Fibroblast of pulmonary artery (primary cell): ENCODE measurements around the gene CPB2.
A peak's percentile ranks its signal among the peaks of the same experiment; 100 is the strongest.

ENCODE experiments used
- DNase-seq: peaks from one replicate; pipeline ENCODE4 v3.0.0-alpha.2; 2010; ENCODE audit warnings: low read depth
- H3K4me3 ChIP-seq: replicated peaks from 2 replicates; pipeline ENCODE4 v1.5.1; 2011; ENCODE audit warnings: low read depth, mild to moderate bottlenecking, control low read depth, low read length, moderate library complexity
- TF ChIP-seq, protein P1 (sequence below): IDR thresholded peaks from 2 replicates; pipeline ENCODE4 v1.5.1; 2011; ENCODE audit warnings: mild to moderate bottlenecking, control low read depth, low read length, inconsistent platforms; ENCODE audit errors: missing control alignments

The CPB2 gene

DNA sequence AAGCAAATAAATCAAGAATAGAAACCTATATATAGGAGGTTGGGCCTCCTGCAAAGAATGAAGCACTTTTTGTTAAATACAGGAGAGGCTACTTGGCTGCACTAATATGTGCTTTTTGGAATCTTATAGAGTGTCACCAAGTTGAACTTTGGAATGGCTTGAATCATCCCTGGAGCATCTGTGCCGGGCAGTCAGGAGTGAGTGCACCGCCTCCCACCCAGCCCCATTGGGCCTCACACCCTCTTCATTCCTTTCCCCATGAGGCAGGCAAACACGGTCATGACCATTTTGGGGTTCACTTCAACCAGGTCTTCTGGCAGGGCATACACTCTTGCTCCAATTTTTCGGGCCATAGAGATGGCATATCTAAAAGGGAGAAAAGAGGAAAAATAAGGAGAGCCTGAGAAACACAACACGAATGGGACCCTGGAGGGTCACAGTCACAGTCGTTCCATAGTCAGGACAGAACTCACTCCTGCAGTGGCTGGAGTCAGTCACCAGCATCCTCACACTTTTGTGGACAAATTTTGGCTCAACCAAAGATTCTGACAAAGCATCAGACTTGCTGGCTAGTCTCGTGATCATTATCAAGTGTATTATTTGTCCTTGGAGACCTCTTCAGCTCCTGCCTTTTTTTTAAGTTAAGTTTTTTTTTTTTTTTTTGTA, 22.7 kb upstream of the CPB2 start:
- TF ChIP-seq, protein P1, sequence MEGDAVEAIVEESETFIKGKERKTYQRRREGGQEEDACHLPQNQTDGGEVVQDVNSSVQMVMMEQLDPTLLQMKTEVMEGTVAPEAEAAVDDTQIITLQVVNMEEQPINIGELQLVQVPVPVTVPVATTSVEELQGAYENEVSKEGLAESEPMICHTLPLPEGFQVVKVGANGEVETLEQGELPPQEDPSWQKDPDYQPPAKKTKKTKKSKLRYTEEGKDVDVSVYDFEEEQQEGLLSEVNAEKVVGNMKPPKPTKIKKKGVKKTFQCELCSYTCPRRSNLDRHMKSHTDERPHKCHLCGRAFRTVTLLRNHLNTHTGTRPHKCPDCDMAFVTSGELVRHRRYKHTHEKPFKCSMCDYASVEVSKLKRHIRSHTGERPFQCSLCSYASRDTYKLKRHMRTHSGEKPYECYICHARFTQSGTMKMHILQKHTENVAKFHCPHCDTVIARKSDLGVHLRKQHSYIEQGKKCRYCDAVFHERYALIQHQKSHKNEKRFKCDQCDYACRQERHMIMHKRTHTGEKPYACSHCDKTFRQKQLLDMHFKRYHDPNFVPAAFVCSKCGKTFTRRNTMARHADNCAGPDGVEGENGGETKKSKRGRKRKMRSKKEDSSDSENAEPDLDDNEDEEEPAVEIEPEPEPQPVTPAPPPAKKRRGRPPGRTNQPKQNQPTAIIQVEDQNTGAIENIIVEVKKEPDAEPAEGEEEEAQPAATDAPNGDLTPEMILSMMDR, result no peak
- no peak for DNase-seq
- no peak overlapping the region for H3K4me3 ChIP-seq

DNA sequence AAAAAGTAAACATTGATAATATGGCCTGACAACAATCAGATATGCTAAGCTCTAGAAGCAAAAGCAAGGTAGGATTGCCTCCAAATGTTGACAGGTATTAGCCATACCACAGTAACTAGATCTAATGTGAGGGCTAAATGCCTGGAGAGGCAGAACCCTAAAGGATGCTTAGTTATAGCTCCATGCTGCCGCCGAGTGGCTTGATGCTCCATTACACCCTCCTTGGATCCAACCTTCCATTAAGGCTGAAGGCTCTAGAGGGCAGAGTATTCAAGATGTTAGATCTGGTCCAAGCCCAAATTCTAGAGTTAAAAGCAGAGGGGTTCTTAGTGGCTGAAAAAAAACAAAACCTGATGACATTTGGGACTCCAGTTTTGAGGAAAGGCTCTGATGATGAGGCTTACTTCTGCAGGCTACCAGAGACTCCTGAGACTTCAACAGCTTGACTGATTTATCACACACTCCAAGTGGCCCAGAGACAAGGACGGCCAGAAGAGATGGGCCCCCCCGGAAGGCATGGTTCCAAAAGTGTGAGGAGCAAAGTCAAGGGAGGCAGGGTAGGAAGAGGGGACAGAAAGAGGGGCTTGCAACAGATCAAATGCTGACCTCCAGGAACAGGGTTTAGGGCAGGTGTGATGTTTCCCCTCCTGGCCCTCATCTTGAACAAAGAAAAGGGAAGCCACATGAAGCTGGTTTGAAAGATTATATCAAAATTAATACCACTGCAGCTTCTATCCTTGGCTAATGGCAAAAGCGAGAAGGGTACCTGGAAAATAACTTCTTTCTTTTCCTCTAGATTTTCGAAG, 21.9 kb upstream of the CPB2 start:
- no peak overlapping the region for H3K4me3 ChIP-seq
- DNase-seq, result peak; percentile 84
- TF ChIP-seq, protein P1, result peak; percentile 99

DNA sequence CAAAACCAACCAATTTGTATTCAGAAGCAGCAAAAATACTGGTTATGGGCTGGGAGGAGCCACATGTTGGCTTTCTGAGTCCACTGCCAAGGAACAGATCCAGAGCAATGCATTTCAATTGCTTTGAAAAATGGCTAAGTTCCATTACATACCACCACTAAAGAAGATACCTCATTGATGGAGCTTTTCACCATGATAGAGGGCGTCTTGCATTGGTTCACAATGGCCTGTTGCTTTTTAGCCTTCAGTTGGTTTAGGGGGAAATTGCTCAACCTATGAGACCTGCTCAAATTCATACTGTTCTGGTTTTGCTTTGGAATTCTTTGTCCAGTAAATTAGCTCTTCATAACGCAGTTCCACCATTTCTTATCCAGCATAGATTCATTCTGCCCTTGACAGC, 21.2 kb upstream of the CPB2 start:
- DNase-seq, result no peak
- H3K4me3 ChIP-seq, result no peak overlapping the region
- TF ChIP-seq, protein P1, result no peak

DNA sequence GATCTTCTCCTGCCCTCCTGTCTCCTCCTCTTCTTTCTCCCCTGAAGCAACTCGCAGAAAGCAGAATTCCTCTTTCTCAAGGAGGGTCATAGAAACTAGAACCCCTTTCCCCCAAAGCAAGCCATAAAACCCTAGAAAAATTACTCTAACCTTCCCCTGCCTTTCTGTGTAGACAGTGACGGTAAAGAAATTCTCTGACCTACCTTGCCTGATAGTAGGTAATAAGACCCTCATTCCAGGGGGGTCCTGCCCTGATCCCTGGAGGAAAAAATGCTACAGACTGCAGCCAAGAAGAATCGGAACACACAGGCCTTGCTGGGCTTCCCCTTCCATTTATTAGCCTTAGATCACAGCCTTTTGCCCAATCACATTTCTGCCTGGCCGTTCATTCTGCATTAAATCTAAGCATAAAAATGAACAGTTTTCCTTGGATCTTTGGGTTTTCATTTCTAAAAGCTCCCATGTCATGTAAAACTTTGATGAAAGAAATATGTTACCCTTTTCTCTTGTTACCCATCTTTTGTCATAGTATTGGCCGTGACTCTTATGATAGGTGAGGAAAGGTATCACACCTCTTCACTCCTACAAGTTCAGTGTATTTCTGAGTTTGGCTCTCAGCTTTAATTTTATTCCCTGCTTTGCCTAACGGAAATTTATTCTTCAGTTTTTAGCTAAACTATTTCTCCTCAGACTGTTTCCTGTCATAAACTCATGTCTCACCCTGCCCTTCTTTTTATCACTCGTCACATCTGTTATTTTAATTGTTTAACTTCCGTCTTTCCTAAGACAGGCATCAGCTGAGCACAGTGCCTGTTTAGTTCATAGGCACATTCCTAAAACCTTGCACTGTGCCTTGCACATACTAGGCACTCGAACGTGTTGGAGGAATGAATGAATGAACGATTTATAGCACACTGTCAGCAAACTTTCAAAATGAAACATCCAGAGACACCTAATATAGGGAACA, 20.4 kb upstream of the CPB2 start:
- DNase-seq, result no peak
- no peak overlapping the region for H3K4me3 ChIP-seq
- TF ChIP-seq, protein P1, result no peak

- DNase-seq, result no peak
- TF ChIP-seq, protein P1, result no peak
- H3K4me3 ChIP-seq, result no peak overlapping the region
Observed at GRCh38 chr13:46124531-46124966, 19.7 kb upstream of the CPB2 start.

- no peak for DNase-seq
- H3K4me3 ChIP-seq, result no peak overlapping the region
- TF ChIP-seq, protein P1, result no peak
Observed at GRCh38 chr13:46122304-46122703, 17.5 kb upstream of the CPB2 start.
